ENCODE data around the gene SAP30L.

- TF ChIP-seq CTCF (IDR thresholded peaks at IDR 0.05) (no peak), POLR2A (IDR thresholded peaks at IDR 0.05) (no peak), POLR2AphosphoS5 (IDR thresholded peaks at IDR 0.05) (no peak)
These were observed 35.8 kb upstream of the SAP30L start for GRCh38 chr5:154410008-154410407.

All from transverse colon (tissue), 4 donors.